ENCODE measurements around the gene ASB7. TPM values are rescaled to one million over a fixed set of nuclear protein-coding genes. Genes with fewer than 3 reads are reported as not detected.

Gene ASB7
- polyA plus RNA-seq, 3 donors, result 5.3 to 9.8 (median 7.6) TPM

GRCh38 chr15:100572362-100572983 lies 29.9 kb upstream of the ASB7 start:
- Mint-ChIP-seq H3K9me3 (no peaks in the 10 kb centered on the region), H3K4me1 (no peaks in the 10 kb centered on the region), H3K27me3 (ENCODE audit: low read depth in 3 of 3) (no peaks in the 10 kb centered on the region), H3K27ac (no peak overlapping the region), H3K36me3 (peaks cover 57 to 65% of the 10 kb centered on the region in 2 donors), H3K4me3 (no peak overlapping the region)
- peak in 2 of 3 donors; percentile 3 to 62 for DNase-seq
- H3K79me2 ChIP-seq (ENCODE audit: insufficient read depth, low read length), result no peaks in the 10 kb centered on the region
- H3K9ac ChIP-seq (ENCODE audit: insufficient read depth, low read length, poor library complexity, severe bottlenecking), result no peak overlapping the region
- WGBS (ENCODE audit: insufficient coverage), result no CpG with 5 or more reads among the region's 4 CpGs
- no peaks in the 10 kb centered on the region for H4K20me1 ChIP-seq (ENCODE audit: insufficient read depth, low read length)
- peak; percentile 88 for TF ChIP-seq CTCF (IDR thresholded peaks at IDR 0.05)
- peaks cover 23 to 62% of the 10 kb centered on the region in 2 donors for H3K36me3 ChIP-seq (replicated peaks in 1 of 2; ENCODE audit: control insufficient read depth in 1 of 2, insufficient read depth in 2 of 2, low read length in 2 of 2)
- no peak overlapping the region for H2AFZ ChIP-seq (ENCODE audit: insufficient read depth, low read depth, low read length, poor library complexity, severe bottlenecking)
- H3K27ac ChIP-seq (ENCODE audit: low read depth in 1 of 2, low read length in 2 of 2), result no peak overlapping the region
- no peaks in the 10 kb centered on the region for H3K27me3 ChIP-seq (ENCODE audit: control insufficient read depth in 2 of 2, insufficient read depth in 2 of 2, low read length in 2 of 2)
- H3K4me1 ChIP-seq (ENCODE audit: control insufficient read depth in 1 of 2, insufficient read depth in 2 of 2, low read length in 2 of 2), result no peaks in the 10 kb centered on the region
- H3K4me2 ChIP-seq (replicated peaks; ENCODE audit: extremely low read depth, low read length, poor library complexity, severe bottlenecking), result no peak overlapping the region
- no peaks in the 10 kb centered on the region for H3K9me3 ChIP-seq (replicated peaks in 1 of 2; ENCODE audit: control insufficient read depth in 1 of 2, insufficient read depth in 1 of 2, low read length in 2 of 2)
- intact Hi-C loops (cut with micrococcal nuclease), result loop anchor here (5.0 kb wide), 2 partner anchors 225 to 230 kb away; partner anchors contain the start of gene ADAMTS17 (in 1 of the 2)
- no peak overlapping the region for H3K4me3 ChIP-seq (replicated peaks in 1 of 3; ENCODE audit: low read depth in 2 of 3, low read length in 3 of 3)

- no peak overlapping the region for H3K27ac Mint-ChIP-seq
- H3K27me3 Mint-ChIP-seq (ENCODE audit: low read depth in 3 of 3), result no peaks in the 10 kb centered on the region
- no peak overlapping the region for H3K27ac ChIP-seq (ENCODE audit: low read depth in 1 of 2, low read length in 2 of 2)
- no peaks in the 10 kb centered on the region for H3K9me3 Mint-ChIP-seq
- no peaks in the 10 kb centered on the region for H3K4me1 ChIP-seq (ENCODE audit: control insufficient read depth in 1 of 2, insufficient read depth in 2 of 2, low read length in 2 of 2)
- H2AFZ ChIP-seq (ENCODE audit: insufficient read depth, low read depth, low read length, poor library complexity, severe bottlenecking), result no peak overlapping the region
- no peaks in the 10 kb centered on the region for H3K9me3 ChIP-seq (replicated peaks in 1 of 2; ENCODE audit: control insufficient read depth in 1 of 2, insufficient read depth in 1 of 2, low read length in 2 of 2)
- no peak overlapping the region for H3K9ac ChIP-seq (ENCODE audit: insufficient read depth, low read length, poor library complexity, severe bottlenecking)
- no peak for TF ChIP-seq CTCF (IDR thresholded peaks at IDR 0.05)
- H3K79me2 ChIP-seq (ENCODE audit: insufficient read depth, low read length), result no peaks in the 10 kb centered on the region
- H3K4me1 Mint-ChIP-seq, result no peaks in the 10 kb centered on the region
- H3K4me3 ChIP-seq (replicated peaks in 1 of 3; ENCODE audit: low read depth in 2 of 3, low read length in 3 of 3), result no peak overlapping the region
- H3K36me3 Mint-ChIP-seq, result peaks cover 53 to 64% of the 10 kb centered on the region in 2 donors
- H3K4me2 ChIP-seq (replicated peaks; ENCODE audit: extremely low read depth, low read length, poor library complexity, severe bottlenecking), result no peak overlapping the region
- 100% methylated on average over 1 of the region's 4 CpGs for WGBS (ENCODE audit: insufficient coverage)
- H4K20me1 ChIP-seq (ENCODE audit: insufficient read depth, low read length), result no peaks in the 10 kb centered on the region
- peaks cover 23 to 54% of the 10 kb centered on the region in 2 donors for H3K36me3 ChIP-seq (replicated peaks in 1 of 2; ENCODE audit: control insufficient read depth in 1 of 2, insufficient read depth in 2 of 2, low read length in 2 of 2)
- no peaks in the 10 kb centered on the region for H3K27me3 ChIP-seq (ENCODE audit: control insufficient read depth in 2 of 2, insufficient read depth in 2 of 2, low read length in 2 of 2)
- no peak for DNase-seq
- H3K4me3 Mint-ChIP-seq, result no peak overlapping the region
- intact Hi-C loops (cut with micrococcal nuclease), result loop anchor here (5.0 kb wide), 2 partner anchors 226 to 231 kb away; partner anchors contain the start of gene ADAMTS17 (in 1 of the 2)
Measured at GRCh38 chr15:100573526-100573925, 28.9 kb upstream of the ASB7 start.

All from CD14-positive monocyte (primary cell).